Measurements from ENCODE around the gene BOK. TPM values are rescaled to one million over a fixed set of nuclear protein-coding genes. Genes with fewer than 3 reads are reported as not detected.

Gene BOK
- total RNA-seq, 1 experiment from 2014 or later = 33.9 TPM

DNA sequence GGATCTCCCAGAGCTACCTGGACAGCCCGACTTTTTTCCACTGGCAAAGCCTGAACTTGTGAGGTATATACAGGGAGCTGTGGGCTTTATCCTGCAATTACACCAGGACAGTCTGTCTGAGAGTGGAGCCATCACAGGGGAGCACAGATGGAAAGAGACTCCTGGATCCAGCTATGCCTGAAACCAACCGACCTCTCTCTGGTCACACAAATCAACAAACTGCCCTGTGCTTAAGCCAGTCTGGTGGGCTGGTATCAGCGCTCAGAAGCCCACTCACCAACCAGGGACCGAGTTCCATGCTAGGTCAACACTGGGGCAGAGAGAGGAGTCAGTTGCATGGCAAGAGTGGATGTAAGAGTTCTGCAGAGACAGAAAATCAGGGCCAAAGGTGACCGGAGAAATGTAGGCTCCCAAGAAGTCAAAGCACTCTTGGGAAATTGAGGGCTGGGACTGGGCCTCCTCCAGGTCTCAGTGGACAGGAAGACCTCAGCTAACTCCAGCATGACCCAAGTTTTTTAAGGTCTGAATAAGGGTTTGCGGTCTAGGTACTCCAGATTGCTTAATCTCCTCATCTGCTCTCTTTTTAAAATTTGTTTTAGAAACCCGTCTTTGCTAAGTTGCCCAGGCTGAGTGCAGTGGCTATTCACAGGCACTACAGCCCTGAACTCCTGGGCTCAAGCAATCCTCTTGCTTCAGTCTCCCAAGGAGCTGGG lies 3.8 kb upstream of the BOK start:
- Histone ChIP-seq H2BK15ac (ENCODE audit: low read depth, low read length) (no peak overlapping the region), H4K8ac (replicated peaks; ENCODE audit: insufficient read length, low read depth, low read length) (no peak overlapping the region), H4K91ac (ENCODE audit: insufficient read length, low read depth, low read length) (no peak overlapping the region), H3K56ac (ENCODE audit: insufficient read length, low read depth, low read length) (no peak overlapping the region), H3K79me1 (ENCODE audit: insufficient read depth, low read depth, low read length, poor library complexity, severe bottlenecking) (no peaks in the 10 kb centered on the region), H3K4ac (ENCODE audit: low read depth, low read length) (no peak overlapping the region), H3K27me3 (ENCODE audit: insufficient read depth, low read length) (no peaks in the 10 kb centered on the region), H4K5ac (ENCODE audit: insufficient read length, low read depth, low read length) (no peak overlapping the region), H3K79me2 (ENCODE audit: insufficient read depth, low read length) (no peaks in the 10 kb centered on the region), H3K9me3 (ENCODE audit: control insufficient read depth, low read depth, low read length) (no peaks in the 10 kb centered on the region), H3K27ac (ENCODE audit: insufficient read length, low read depth, low read length) (no peak overlapping the region), H2BK5ac (ENCODE audit: insufficient read length, low read length) (no peak overlapping the region), H3K4me1 (ENCODE audit: insufficient read depth, low read length) (peaks cover 5% of the 10 kb centered on the region; the same call in 1 of the 2 replicates), H3K23me2 (ENCODE audit: insufficient read length, low read depth, low read length, poor library complexity, severe bottlenecking) (peaks cover 3% of the 10 kb centered on the region), H3K18ac (ENCODE audit: insufficient read length, low read depth, low read length) (no peak overlapping the region), H3K9ac (ENCODE audit: extremely low read depth, insufficient read length, low read length) (no peak overlapping the region), H3K23ac (ENCODE audit: insufficient read length, low read depth, low read length) (no peak overlapping the region), H4K20me1 (ENCODE audit: control insufficient read depth, insufficient read depth, insufficient read length) (no peaks in the 10 kb centered on the region), H2BK120ac (ENCODE audit: low read depth, low read length, poor library complexity, severe bottlenecking) (no peak overlapping the region), H2AFZ (ENCODE audit: low read length) (no peak overlapping the region), H2BK20ac (ENCODE audit: low read depth, low read length, poor library complexity, severe bottlenecking) (no peak overlapping the region), H2BK12ac (ENCODE audit: insufficient read length, low read depth, low read length) (no peak overlapping the region), H2AK5ac (ENCODE audit: insufficient read length, low read length) (no peak overlapping the region), H3T11ph (ENCODE audit: low read length) (no peak overlapping the region), H3K14ac (ENCODE audit: insufficient read depth, low read length) (no peak overlapping the region), H3K4me2 (ENCODE audit: insufficient read depth, insufficient read length, low read length) (no peak overlapping the region)
- DNase-seq = no peak
- no CpG with 5 or more reads among the region's 7 CpGs for WGBS (ENCODE audit: extremely low coverage, insufficient read length, low lambda C conversion rate)
- Mint-ChIP-seq H3K27me3 (ENCODE audit: low read depth) (peaks cover 3% of the 10 kb centered on the region), H3K9me3 (peaks cover 0 to 3% of the 10 kb centered on the region in 2 experiments; a peak in 2 of 5 replicates), H3K4me3 (no peak overlapping the region), H3K36me3 (ENCODE audit: insufficient read depth in 1 of 3, low read depth in 3 of 3) (peaks cover 0 to 4% (median 3%) of the 10 kb centered on the region in 3 experiments; a peak in 3 of 7 replicates), H3K4me1 (peaks cover 17 to 23% of the 10 kb centered on the region in 2 experiments), H3K27ac (no peak overlapping the region; a peak in 1 of 7 replicates)
- TF ChIP-seq, protein P1, sequence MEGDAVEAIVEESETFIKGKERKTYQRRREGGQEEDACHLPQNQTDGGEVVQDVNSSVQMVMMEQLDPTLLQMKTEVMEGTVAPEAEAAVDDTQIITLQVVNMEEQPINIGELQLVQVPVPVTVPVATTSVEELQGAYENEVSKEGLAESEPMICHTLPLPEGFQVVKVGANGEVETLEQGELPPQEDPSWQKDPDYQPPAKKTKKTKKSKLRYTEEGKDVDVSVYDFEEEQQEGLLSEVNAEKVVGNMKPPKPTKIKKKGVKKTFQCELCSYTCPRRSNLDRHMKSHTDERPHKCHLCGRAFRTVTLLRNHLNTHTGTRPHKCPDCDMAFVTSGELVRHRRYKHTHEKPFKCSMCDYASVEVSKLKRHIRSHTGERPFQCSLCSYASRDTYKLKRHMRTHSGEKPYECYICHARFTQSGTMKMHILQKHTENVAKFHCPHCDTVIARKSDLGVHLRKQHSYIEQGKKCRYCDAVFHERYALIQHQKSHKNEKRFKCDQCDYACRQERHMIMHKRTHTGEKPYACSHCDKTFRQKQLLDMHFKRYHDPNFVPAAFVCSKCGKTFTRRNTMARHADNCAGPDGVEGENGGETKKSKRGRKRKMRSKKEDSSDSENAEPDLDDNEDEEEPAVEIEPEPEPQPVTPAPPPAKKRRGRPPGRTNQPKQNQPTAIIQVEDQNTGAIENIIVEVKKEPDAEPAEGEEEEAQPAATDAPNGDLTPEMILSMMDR (conservative IDR thresholded peaks at IDR 0.05) = no peak
